ENCODE measurements around the gene ADGB. TPM values are rescaled to one million over a fixed set of nuclear protein-coding genes. Genes with fewer than 3 reads are reported as not detected.

Gene ADGB
- total and polyA plus RNA-seq, 9 of the 15 experiments (the other 6 are each of a cell fraction or from before 2014, with no cell fraction given), result not detected

GRCh38 chr6:146770965-146771735 lies 172.4 kb downstream of the ADGB start (continued):
- TF ChIP-seq ZBTB5 (IDR thresholded peaks at IDR 0.05), result no peak
- no peak for TF ChIP-seq BHLHE40 (IDR thresholded peaks at IDR 0.05; ENCODE audit: low read length)
- TF ChIP-seq MCM2 (IDR thresholded peaks at IDR 0.05; ENCODE audit: low read depth), result no peak
- no peak for TF ChIP-seq NR2F6 (CRISPR knock-in tag; IDR thresholded peaks at IDR 0.05)
- no peak for TF ChIP-seq RFX5 (IDR thresholded peaks at IDR 0.05; ENCODE audit: low read depth, low read length)
- no peak for TF ChIP-seq RUNX1 (IDR thresholded peaks at IDR 0.05; ENCODE audit: low read depth)
- no peak for TF ChIP-seq SMARCE1 (IDR thresholded peaks at IDR 0.05)
- TF ChIP-seq FOXK1 (CRISPR knock-in tag; IDR thresholded peaks at IDR 0.05; ENCODE audit: borderline replicate concordance), result no peak
- TF ChIP-seq HEY1 (CRISPR knock-in tag; IDR thresholded peaks at IDR 0.05; ENCODE audit: borderline replicate concordance), result no peak
- no peak for TF ChIP-seq ZBTB34 (CRISPR knock-in tag; IDR thresholded peaks at IDR 0.05)
- TF ChIP-seq ZNF398 (CRISPR knock-in tag; IDR thresholded peaks at IDR 0.05), result no peak
- TF ChIP-seq EZH2 (IDR thresholded peaks at IDR 0.05; ENCODE audit: borderline replicate concordance, low read depth, low read length), result no peak
- no peak for TF ChIP-seq MTA3 (IDR thresholded peaks at IDR 0.05; ENCODE audit: borderline replicate concordance)
- no peak for TF ChIP-seq ARID3A (IDR thresholded peaks at IDR 0.05; ENCODE audit: borderline replicate concordance, low read depth, low read length)
- no peak for TF ChIP-seq BMI1 (IDR thresholded peaks at IDR 0.05; ENCODE audit: low read length)
- no peak for TF ChIP-seq PREB (CRISPR knock-in tag; IDR thresholded peaks at IDR 0.05)
- no peak for TF ChIP-seq ZBTB2 (IDR thresholded peaks at IDR 0.05)
- TF ChIP-seq SIX5 (IDR thresholded peaks at IDR 0.05; ENCODE audit: borderline replicate concordance in 1 of 2, insufficient read depth in 1 of 2, low read depth in 1 of 2, low read length in 2 of 2), result no peak
